ENCODE data around the gene AP1G1.
"Not testable (repeated sequence)": the region's sequence is repeated elsewhere in the genome, so short reads cannot be mapped to it uniquely, and the experiment has no call there.

Gene AP1G1

GRCh38 chr16:71698491-71698890 lies 110.1 kb downstream of the AP1G1 start:
- no peak for DNase-seq (ENCODE audit: low spot score)

GRCh38 chr16:71693164-71693563 lies 115.5 kb downstream of the AP1G1 start:
- no peak for DNase-seq (ENCODE audit: low spot score)

GRCh38 chr16:71689901-71690300 lies 118.7 kb downstream of the AP1G1 start:
- no peak for DNase-seq (ENCODE audit: low spot score)

DNA sequence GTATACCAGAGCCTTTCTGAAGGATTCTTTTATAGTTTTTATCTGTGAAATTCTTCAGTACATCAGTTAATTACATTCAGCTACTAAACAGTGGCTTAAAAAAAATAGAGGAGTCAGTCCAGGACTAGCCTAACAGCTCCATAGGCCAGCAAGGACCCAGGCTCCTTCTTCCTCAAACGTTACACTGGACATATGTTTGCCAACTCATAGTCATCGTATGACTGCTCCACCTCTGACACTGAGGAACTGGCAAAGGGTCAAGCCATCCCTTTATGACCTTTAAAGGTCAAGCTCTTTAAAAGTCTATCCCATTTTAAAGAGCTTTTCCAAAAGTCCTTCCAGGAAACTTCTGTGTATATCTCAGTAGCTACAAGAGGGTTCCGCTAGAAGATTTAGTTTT lies 120.8 kb downstream of the AP1G1 start:
- DNase-seq (ENCODE audit: low spot score) = no peak

- not testable (repeated sequence) for DNase-seq (ENCODE audit: low spot score)
Observed at GRCh38 chr16:71684280-71684679, 124.4 kb downstream of the AP1G1 start.

GRCh38 chr16:71681360-71681759 lies 127.3 kb downstream of the AP1G1 start:
- no peak for DNase-seq (ENCODE audit: low spot score)

All from activated CD4-positive, alpha-beta T cell treated with anti-CD3 and anti-CD28 coated beads, Interleukin-2, Interleukin-4, amounts not matched to agents 100 ng/mL and 50 ng/mL, durations not matched to agents 16 hours and 8 hours (primary cell).